KMS-11 (cell line): ENCODE results near the gene MIDN.
A peak's percentile ranks its signal among the peaks of the same experiment; 100 is the strongest.

Source experiments
- H2AFZ ChIP-seq: fragments of 200-600 bp; sonication (generic); 2 replicates; pipeline ENCODE4 v1.6.1; 2016; ENCODE audit warnings: antibody characterized with exemption, mixed run types, low read depth
- H3K27ac ChIP-seq: fragments of 200-600 bp; sonication (generic); 2 replicates; pipeline ENCODE4 v1.6.1; 2016; ENCODE audit warnings: mild to moderate bottlenecking, mixed run types
- H3K27me3 ChIP-seq: fragments of 200-600 bp; sonication (generic); 2 replicates; pipeline ENCODE4 v1.6.1; 2017; ENCODE audit warnings: mild to moderate bottlenecking, low read depth, mixed run types, moderate library complexity; ENCODE audit not compliant: insufficient read depth
- H3K36me3 ChIP-seq: fragments of 200-600 bp; sonication (generic); 2 replicates; pipeline ENCODE4 v1.6.1; 2017; ENCODE audit warnings: mild to moderate bottlenecking, mixed run types; ENCODE audit not compliant: insufficient read depth
- H3K4me1 ChIP-seq: fragments of 200-600 bp; sonication (generic); 2 replicates; pipeline ENCODE4 v1.6.1; 2016; ENCODE audit warnings: mild to moderate bottlenecking, low read depth, mixed run types; ENCODE audit not compliant: poor library complexity, severe bottlenecking
- H3K4me2 ChIP-seq: fragments of 200-600 bp; sonication (generic); 2 replicates; pipeline ENCODE4 v1.7.0; 2016; ENCODE audit warnings: mild to moderate bottlenecking, mixed run types
- H3K4me3 ChIP-seq: fragments of 200-600 bp; sonication (generic); IDR thresholded peaks from 2 replicates; pipeline ENCODE4 v1.6.1; 2017; ENCODE audit warnings: low read depth, low read length, mixed read lengths; ENCODE audit not compliant: insufficient read depth
- H3K79me2 ChIP-seq: fragments of 200-600 bp; sonication (generic); 2 replicates; pipeline ENCODE4 v1.6.1; 2016; ENCODE audit warnings: low read depth, mixed run types; ENCODE audit not compliant: insufficient read depth
- H3K9ac ChIP-seq: fragments of 200-600 bp; sonication (generic); 2 replicates; pipeline ENCODE4 v1.6.1; 2016; ENCODE audit warnings: mild to moderate bottlenecking, mixed run types
- H4K20me1 ChIP-seq: fragments of 200-600 bp; sonication (generic); 2 replicates; pipeline ENCODE4 v1.6.1; 2016; ENCODE audit warnings: mild to moderate bottlenecking, mixed run types; ENCODE audit not compliant: insufficient read depth
- TF ChIP-seq, protein P1 (sequence below): fragments of 200-600 bp; sonication (generic); conservative IDR thresholded peaks from 2 replicates; pipeline ENCODE4 v1.6.1; 2017; ENCODE audit warnings: low read depth, mild to moderate bottlenecking, antibody characterized with exemption, low read length, moderate library complexity, mixed read lengths

MIDN gene

DNA sequence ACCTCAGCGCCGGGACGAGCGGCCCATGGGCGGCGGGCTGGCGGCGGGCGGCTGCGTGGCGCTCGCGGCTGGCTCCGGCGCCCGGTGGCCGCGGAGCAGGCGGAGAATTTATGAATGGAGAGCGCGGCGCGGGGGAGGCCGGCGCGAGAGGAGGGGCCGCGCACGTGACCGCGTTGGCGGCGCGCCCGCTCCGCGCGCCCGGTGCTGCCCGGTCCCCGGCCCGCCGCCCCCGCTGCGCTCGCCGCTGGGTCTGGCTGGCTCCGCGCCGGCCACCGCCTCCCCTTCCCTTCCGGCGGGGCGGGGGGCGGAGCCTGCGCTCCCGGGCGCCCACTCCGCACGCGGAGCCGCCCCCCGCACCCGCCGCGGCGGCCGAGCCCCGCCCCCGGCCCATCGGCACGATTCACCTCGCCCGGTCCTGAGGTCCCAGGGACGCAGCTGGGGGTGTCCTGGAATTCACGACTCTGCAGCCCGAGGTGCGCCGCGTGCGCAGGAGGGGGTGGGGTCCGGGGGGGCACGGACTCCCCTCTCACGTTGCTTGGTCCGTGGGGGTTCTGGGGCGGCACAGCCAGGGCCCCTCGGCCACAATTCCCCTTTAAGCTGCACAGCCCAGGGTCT, 10.5 kb upstream of the MIDN start, which contains the start of gene CBARP:
Gene CBARP (minus strand): TSS at position 252 of the 615 bp plus-strand sequence. CDS start 1,905 bp downstream, outside the sequence.
- H3K4me3 ChIP-seq = no peak within 1 kb of the TSS
- peaks cover 12% of the 10 kb centered on the region for H3K4me1 ChIP-seq
- peak within 1 kb of the TSS; percentile 30; the same call in 1 of the 2 replicates for H2AFZ ChIP-seq
- H3K9ac ChIP-seq = no peak within 1 kb of the TSS
- H4K20me1 ChIP-seq = no peaks in the 10 kb centered on the region
- H3K79me2 ChIP-seq = peaks cover 9% of the 10 kb centered on the region; the same call in 1 of the 2 replicates
- no peak within 1 kb of the TSS for H3K27ac ChIP-seq
- peaks cover 24% of the 10 kb centered on the region for H3K27me3 ChIP-seq
- no peaks in the 10 kb centered on the region for H3K36me3 ChIP-seq
- TF ChIP-seq, protein P1, sequence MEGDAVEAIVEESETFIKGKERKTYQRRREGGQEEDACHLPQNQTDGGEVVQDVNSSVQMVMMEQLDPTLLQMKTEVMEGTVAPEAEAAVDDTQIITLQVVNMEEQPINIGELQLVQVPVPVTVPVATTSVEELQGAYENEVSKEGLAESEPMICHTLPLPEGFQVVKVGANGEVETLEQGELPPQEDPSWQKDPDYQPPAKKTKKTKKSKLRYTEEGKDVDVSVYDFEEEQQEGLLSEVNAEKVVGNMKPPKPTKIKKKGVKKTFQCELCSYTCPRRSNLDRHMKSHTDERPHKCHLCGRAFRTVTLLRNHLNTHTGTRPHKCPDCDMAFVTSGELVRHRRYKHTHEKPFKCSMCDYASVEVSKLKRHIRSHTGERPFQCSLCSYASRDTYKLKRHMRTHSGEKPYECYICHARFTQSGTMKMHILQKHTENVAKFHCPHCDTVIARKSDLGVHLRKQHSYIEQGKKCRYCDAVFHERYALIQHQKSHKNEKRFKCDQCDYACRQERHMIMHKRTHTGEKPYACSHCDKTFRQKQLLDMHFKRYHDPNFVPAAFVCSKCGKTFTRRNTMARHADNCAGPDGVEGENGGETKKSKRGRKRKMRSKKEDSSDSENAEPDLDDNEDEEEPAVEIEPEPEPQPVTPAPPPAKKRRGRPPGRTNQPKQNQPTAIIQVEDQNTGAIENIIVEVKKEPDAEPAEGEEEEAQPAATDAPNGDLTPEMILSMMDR = no peak
- peak within 1 kb of the TSS; percentile 66 for H3K4me2 ChIP-seq

DNA sequence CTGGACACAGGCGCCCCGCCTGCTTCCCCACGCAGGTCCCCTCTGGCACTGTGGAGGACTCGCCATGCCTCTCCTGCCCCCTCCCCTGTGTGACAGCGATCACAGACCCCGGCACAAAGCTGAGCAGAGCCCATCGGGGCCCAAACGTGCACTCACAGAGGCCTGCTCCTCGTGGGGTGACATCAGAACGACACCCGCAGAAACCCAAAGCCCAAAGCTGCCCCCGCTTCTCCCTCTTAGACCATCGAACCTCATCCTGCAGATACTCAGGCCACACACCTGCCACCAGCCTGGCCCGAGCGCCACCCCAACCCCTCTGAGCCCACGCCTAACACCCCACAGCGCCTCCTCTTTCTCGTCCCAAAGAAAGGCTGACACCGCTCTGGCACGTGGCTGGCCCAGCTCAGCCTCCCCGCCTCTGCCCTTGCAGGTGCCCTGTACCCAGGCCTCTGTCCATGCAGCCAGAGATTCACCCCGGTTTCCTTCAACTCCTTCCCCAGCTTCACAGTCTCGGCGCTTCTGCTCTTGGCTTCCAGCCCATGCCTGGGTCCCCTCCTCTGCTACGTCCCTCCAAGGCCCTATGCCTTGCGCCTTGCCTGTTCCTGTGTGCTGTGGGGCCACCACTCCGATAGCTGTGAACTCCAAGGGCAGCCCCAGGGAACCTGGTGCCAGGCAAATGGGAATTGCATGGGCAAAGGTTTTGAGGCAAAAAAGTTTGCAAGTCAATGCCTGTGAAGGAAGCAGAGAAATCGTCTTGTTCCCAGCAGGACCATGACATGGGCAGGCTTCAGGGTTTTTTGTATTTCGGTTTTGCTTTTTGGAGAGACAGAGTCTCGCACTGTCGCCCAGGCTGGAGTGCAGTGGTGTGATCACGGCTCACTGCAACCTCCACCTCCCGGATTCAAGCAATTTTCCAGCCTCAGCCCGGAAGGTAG, 9.7 kb upstream of the MIDN start:
- H3K36me3 ChIP-seq = no peaks in the 10 kb centered on the region
- H3K4me2 ChIP-seq = no peak overlapping the region; the same call in 1 of the 2 replicates
- no peaks in the 10 kb centered on the region for H4K20me1 ChIP-seq
- no peak overlapping the region for H3K27ac ChIP-seq
- no peak overlapping the region for H3K4me3 ChIP-seq
- no peak overlapping the region for H2AFZ ChIP-seq
- H3K27me3 ChIP-seq = peaks cover 21% of the 10 kb centered on the region
- H3K9ac ChIP-seq = no peak overlapping the region
- peaks cover 9% of the 10 kb centered on the region; the same call in 1 of the 2 replicates for H3K79me2 ChIP-seq
- TF ChIP-seq, protein P1 = no peak
- H3K4me1 ChIP-seq = peaks cover 19% of the 10 kb centered on the region

- TF ChIP-seq, protein P1 = no peak
- H3K27me3 ChIP-seq = peaks cover 21% of the 10 kb centered on the region
- peaks cover 26% of the 10 kb centered on the region for H3K4me1 ChIP-seq
- H3K4me3 ChIP-seq = no peak overlapping the region
- H3K79me2 ChIP-seq = peaks cover 9% of the 10 kb centered on the region; the same call in 1 of the 2 replicates
- peak overlapping the region; percentile 61; the same call in 1 of the 2 replicates for H2AFZ ChIP-seq
- H3K9ac ChIP-seq = no peak overlapping the region
- no peaks in the 10 kb centered on the region for H3K36me3 ChIP-seq
- H4K20me1 ChIP-seq = no peaks in the 10 kb centered on the region
- H3K4me2 ChIP-seq = peak overlapping the region; percentile 71
- no peak overlapping the region for H3K27ac ChIP-seq
Measured at GRCh38 chr19:1239420-1239795, 9.0 kb upstream of the MIDN start.

DNA sequence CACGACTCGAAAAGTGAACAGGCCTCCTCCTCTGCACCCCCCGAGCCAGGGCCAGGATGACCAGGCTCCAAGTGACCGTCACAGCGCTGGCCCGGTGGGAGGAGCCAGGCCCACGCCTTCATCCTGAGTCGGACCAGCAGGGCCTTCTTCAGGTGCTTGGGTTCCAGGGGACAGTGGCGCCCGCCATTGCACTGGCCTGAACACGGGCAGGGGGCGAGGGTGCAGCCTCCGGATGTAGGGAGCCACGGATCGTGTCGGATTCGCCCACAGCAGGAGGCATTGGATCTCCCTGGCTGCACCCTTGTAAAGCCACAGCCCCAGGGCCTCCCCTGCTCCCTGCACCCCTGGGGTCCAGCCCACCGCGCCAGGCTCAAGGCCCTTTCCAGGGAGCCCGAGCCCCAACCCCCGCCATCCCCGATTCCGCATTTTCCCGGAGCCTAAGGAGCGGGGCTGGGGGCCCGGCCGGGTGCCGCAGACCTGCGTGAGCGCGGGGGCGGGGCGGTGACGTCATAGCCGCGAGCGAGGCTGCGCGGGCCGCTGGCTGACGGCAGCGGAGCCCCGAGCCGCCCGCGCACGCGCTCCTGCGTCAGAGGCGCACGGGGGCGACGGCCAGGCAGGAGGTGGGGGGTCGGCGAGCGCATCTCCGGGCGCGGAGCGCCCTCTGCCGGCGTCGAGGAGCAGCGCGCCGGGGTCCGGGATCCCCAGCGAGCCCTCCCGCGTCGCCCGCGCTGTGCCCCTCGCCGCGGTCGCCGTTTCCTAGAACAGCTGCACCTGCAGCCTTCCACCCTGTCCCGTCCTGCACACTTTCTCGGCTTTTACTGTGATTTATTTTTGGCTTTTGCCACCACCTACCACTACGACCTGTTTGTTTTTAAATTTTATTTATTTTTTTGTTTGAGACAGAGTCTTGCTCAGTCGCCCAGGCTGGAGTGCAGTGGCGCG, 8.3 kb upstream of the MIDN start:
- Histone ChIP-seq H3K4me1 (peaks cover 31% of the 10 kb centered on the region), H3K27me3 (peaks cover 21% of the 10 kb centered on the region), H3K36me3 (no peaks in the 10 kb centered on the region), H3K4me3 (no peak overlapping the region), H3K27ac (no peak overlapping the region), H2AFZ (peak overlapping the region; percentile 61), H3K4me2 (peak overlapping the region; percentile 85), H3K9ac (no peak overlapping the region), H4K20me1 (no peaks in the 10 kb centered on the region), H3K79me2 (peaks cover 9% of the 10 kb centered on the region; the same call in 1 of the 2 replicates)
- TF ChIP-seq, protein P1 = no peak; the same call in 1 of the 2 replicates
